ENCODE results near the gene ARSD. TPM values are rescaled to one million over a fixed set of nuclear protein-coding genes. Genes with fewer than 3 reads are reported as not detected.
A peak's percentile ranks its signal among the peaks of the same experiment; 100 is the strongest.
"Not testable (repeated sequence)": the region's sequence is repeated elsewhere in the genome, so short reads cannot be mapped to it uniquely, and the experiment has no call there.

ARSD gene
- total RNA-seq, 1 donor from 2014 or later: 38.7 TPM

DNA sequence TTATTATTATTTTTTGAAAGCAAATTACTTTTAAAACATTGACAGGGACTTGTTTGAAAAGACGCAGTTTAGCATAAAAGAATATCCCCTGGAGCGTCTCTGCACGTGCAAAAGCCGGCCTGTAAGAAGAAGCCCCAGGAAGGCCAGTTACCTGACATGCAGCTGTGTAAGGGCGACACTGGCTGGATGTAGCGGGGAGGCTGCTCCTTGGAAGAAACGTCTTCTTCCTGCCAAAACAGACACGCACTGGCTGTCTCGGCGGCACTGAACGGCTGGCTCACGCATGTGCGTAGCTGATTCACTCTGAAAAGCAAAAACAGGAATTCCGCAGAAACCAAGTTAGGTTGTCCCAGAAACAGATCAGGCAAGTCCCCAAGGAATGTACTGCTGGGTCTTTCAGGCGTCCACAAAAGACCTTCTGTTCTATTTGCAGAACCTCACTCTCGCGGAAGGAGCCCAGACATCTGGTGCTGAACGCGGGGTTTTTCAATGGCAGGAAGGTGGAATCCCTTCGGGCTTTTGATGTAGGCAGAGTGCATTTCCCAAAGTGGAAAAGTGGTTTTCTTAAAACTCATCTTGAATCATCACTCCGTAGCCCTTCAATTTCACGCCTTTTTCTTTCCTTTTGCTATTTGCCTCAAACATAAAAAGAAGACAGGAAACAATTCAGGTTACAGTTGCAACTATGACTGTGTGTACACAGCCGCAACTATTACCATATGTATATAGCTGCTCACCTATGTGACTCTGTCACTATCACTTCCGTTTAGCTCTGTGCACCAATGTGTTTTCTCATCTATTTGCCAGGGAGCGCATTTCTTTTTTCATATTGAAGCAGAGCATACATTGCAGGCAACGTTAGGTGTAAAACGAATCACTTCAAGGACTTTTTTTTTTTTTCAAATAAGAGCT is 39.1 kb upstream of the ARSD start:
- Mint-ChIP-seq H3K9me3 (no peaks in the 10 kb centered on the region), H3K27ac (no peak overlapping the region), H3K27me3 (no peaks in the 10 kb centered on the region), H3K4me3 (peak overlapping the region; percentile 68), H3K36me3 (no peaks in the 10 kb centered on the region), H3K4me1 (ENCODE audit: unreplicated experiment) (peaks cover 21% of the 10 kb centered on the region)
- TF ChIP-seq, protein P1, sequence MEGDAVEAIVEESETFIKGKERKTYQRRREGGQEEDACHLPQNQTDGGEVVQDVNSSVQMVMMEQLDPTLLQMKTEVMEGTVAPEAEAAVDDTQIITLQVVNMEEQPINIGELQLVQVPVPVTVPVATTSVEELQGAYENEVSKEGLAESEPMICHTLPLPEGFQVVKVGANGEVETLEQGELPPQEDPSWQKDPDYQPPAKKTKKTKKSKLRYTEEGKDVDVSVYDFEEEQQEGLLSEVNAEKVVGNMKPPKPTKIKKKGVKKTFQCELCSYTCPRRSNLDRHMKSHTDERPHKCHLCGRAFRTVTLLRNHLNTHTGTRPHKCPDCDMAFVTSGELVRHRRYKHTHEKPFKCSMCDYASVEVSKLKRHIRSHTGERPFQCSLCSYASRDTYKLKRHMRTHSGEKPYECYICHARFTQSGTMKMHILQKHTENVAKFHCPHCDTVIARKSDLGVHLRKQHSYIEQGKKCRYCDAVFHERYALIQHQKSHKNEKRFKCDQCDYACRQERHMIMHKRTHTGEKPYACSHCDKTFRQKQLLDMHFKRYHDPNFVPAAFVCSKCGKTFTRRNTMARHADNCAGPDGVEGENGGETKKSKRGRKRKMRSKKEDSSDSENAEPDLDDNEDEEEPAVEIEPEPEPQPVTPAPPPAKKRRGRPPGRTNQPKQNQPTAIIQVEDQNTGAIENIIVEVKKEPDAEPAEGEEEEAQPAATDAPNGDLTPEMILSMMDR (conservative IDR thresholded peaks at IDR 0.05): no peak
- DNase-seq (ENCODE audit: extremely low spot score, unreplicated experiment): no peak

DNA sequence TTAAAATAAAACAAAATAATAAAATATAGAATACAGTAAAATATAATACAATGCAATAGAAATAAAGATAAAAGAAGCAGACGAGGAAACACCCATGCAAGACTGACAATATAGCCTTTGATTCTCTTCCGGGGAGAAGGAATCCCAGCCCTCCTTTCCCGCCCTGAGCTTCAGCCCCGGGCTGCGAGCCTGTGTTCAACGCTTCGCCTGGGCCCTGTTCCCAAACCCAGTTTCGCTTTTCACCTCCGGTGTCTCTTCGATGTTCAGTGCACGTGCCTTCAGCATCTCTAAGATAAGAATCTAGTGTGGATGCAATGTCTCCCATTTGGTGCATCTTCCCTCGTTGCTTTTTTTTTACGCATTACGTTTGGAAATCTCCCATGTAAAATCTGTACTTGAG is 38.4 kb upstream of the ARSD start:
- H3K9me3 Mint-ChIP-seq: no peaks in the 10 kb centered on the region
- no peak overlapping the region for H3K4me3 Mint-ChIP-seq
- no peaks in the 10 kb centered on the region for H3K36me3 Mint-ChIP-seq
- TF ChIP-seq, protein P1 (conservative IDR thresholded peaks at IDR 0.05): no peak
- no peak for DNase-seq (ENCODE audit: extremely low spot score, unreplicated experiment)
- no peak overlapping the region for H3K27ac Mint-ChIP-seq
- H3K27me3 Mint-ChIP-seq: no peaks in the 10 kb centered on the region
- peaks cover 27% of the 10 kb centered on the region for H3K4me1 Mint-ChIP-seq (ENCODE audit: unreplicated experiment)

DNA sequence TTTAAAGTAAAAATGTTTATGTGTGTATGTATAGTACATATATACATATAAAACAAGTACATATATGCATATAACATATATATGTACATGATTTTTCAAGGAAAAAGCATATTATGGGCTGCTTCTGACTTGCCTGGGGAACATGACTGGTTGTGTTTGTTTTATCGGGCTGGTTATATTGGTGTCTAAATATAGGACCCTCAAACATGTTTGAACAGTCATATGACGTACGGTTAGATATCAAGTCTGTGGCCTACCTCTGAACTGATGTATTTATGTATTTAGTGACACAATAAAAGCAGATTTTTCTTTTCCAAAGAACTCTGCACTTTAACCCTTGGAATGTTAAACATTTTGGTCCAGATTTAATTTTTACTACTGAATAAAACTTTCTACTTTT is 37.9 kb upstream of the ARSD start:
- Mint-ChIP-seq H3K9me3 (no peaks in the 10 kb centered on the region), H3K4me3 (no peak overlapping the region), H3K27ac (no peak overlapping the region), H3K36me3 (no peaks in the 10 kb centered on the region), H3K4me1 (ENCODE audit: unreplicated experiment) (peaks cover 32% of the 10 kb centered on the region), H3K27me3 (no peaks in the 10 kb centered on the region)
- TF ChIP-seq, protein P1 (conservative IDR thresholded peaks at IDR 0.05): no peak
- DNase-seq (ENCODE audit: extremely low spot score, unreplicated experiment): no peak

DNA sequence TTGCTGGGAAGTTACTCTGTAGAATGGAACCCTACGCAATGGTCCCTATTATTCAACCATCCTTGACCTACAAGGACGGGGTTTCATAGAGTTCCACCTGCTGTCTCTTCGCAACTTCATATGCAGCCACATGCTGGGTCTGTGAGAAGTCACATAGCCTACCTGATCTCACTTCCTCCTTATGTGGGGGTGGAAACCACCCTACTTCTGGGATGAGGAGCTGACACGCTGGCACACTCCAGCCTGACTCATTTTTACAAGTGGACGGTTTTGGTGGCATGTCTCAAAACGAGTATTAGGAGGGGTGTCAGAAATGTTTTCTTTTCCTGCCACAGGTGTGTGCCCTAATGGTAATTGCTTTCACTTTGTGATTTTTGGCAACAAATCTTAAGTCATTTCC is 36.8 kb upstream of the ARSD start:
- H3K36me3 Mint-ChIP-seq: no peaks in the 10 kb centered on the region
- H3K4me3 Mint-ChIP-seq: no peak overlapping the region
- H3K4me1 Mint-ChIP-seq (ENCODE audit: unreplicated experiment): peaks cover 34% of the 10 kb centered on the region
- TF ChIP-seq, protein P1 (conservative IDR thresholded peaks at IDR 0.05): no peak
- no peaks in the 10 kb centered on the region for H3K27me3 Mint-ChIP-seq
- H3K9me3 Mint-ChIP-seq: no peaks in the 10 kb centered on the region
- no peak overlapping the region for H3K27ac Mint-ChIP-seq
- no peak for DNase-seq (ENCODE audit: extremely low spot score, unreplicated experiment)

DNA sequence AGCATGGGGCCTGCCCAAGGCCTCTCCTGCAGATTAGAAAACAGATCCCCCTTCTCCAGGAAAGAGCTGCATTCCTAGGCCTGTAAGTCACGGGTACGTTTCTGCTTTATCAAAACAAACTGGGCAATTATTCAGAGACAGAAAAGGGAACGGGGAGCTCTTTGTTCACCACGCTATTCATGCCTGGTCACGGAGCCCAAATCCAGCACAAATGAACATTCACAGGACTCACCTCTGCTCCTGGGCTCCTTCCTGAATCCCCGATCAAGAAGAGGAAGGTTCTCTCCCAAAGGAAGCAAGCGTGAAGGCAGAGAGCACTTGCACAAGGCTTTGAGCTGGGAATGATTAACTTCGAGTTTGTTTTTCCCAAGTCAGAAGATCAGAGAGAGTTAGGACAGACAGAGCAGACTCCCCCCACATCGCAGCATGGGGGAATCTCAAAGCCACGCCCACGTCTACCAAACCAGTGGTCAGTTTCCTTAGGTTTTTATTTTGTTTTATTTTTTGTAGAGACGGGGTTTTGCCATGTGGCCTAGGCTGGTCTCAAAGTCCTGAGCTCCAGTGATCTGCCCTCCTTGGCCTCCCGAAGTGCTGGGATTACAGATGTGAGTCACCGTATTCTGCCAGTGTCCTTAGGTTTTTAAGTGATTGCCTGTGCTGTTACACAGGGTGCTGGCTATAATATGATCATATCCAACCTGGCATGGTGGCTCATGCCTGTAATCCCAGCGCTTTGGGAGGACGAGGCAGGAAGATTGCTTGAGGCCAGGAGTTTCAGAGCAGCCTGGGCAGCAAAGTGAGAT is 35.1 kb upstream of the ARSD start:
- not testable (repeated sequence) for H3K36me3 Mint-ChIP-seq; H3K9me3 Mint-ChIP-seq; DNase-seq (ENCODE audit: extremely low spot score, unreplicated experiment); H3K27me3 Mint-ChIP-seq
- Mint-ChIP-seq H3K4me3 (peak overlapping the region; percentile 82), H3K4me1 (ENCODE audit: unreplicated experiment) (peaks cover 40% of the 10 kb centered on the region), H3K27ac (peak overlapping the region; percentile 97)

DNA sequence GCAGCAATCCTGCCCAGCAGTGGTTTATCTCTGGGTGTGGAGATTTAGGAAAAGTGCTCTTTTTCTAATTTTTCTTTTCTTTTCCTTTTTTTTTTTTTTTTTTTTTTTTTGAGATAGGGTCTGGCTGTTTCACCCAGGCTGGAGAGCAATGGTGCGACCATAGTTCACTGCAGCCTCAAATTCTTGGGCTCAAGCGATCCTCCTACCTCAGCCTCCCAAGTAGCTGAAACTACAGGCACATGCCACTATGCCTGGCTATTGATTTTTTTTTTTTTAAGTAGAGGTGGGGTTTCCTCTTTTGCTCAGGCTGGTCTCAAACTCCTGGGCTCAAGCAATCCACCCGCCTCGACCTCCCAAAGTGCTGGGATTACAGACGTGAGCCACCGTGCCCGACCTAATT is 34.3 kb upstream of the ARSD start:
- H3K4me1 Mint-ChIP-seq (ENCODE audit: unreplicated experiment): peaks cover 36% of the 10 kb centered on the region
- DNase-seq (ENCODE audit: extremely low spot score, unreplicated experiment); H3K27ac Mint-ChIP-seq; H3K9me3 Mint-ChIP-seq; H3K27me3 Mint-ChIP-seq; H3K36me3 Mint-ChIP-seq: not testable (repeated sequence)
- peak overlapping the region; percentile 20 for H3K4me3 Mint-ChIP-seq

Data from type B pancreatic cell (in vitro differentiated cells).